H9 (cell line): ENCODE results near the gene SNX11. TPM values are rescaled to one million over a fixed set of nuclear protein-coding genes. Genes with fewer than 3 reads are reported as not detected.

ENCODE experiments used
- DNase-seq: peaks from one replicate; pipeline ENCODE4 v3.0.0-alpha.2; 2017
- H2AFZ ChIP-seq: one replicate; pipeline ENCODE4 v1.6.1; 2013; ENCODE audit warnings: mild to moderate bottlenecking, low read length, control low read depth, moderate library complexity
- H2AK5ac ChIP-seq: 2 replicates; pipeline ENCODE4 v1.6.1; 2013; ENCODE audit warnings: low read length, control low read depth, mixed read lengths; ENCODE audit not compliant: insufficient read length
- H2BK120ac ChIP-seq: one replicate; pipeline ENCODE4 v1.6.1; 2013; ENCODE audit warnings: low read depth, mild to moderate bottlenecking, low read length, control low read depth, inconsistent platforms; ENCODE audit not compliant: poor library complexity, severe bottlenecking
- H2BK12ac ChIP-seq: 2 replicates; pipeline ENCODE4 v1.6.1; 2013; ENCODE audit warnings: low read length, control low read depth, mixed read lengths, low read depth; ENCODE audit not compliant: insufficient read length
- H2BK15ac ChIP-seq: 2 replicates; pipeline ENCODE4 v1.6.1; 2013; ENCODE audit warnings: low read depth, low read length, control low read depth
- H2BK20ac ChIP-seq: one replicate; pipeline ENCODE4 v1.6.1; 2013; ENCODE audit warnings: low read depth, mild to moderate bottlenecking, low read length, control low read depth, inconsistent platforms; ENCODE audit not compliant: poor library complexity, severe bottlenecking
- H2BK5ac ChIP-seq: 2 replicates; pipeline ENCODE4 v1.6.1; 2013; ENCODE audit warnings: low read length, control low read depth, mixed read lengths; ENCODE audit not compliant: insufficient read length
- H3K14ac ChIP-seq: 2 replicates; pipeline ENCODE4 v1.6.1; 2013; ENCODE audit warnings: low read length, control low read depth; ENCODE audit not compliant: insufficient read depth
- H3K18ac ChIP-seq: 2 replicates; pipeline ENCODE4 v1.6.1; 2013; ENCODE audit warnings: low read depth, mild to moderate bottlenecking, mixed read lengths, low read length, control low read depth; ENCODE audit not compliant: insufficient read length
- H3K23ac ChIP-seq: 2 replicates; pipeline ENCODE4 v1.6.1; 2013; ENCODE audit warnings: low read length, control low read depth, mixed read lengths, low read depth; ENCODE audit not compliant: insufficient read length
- H3K23me2 ChIP-seq: 2 replicates; pipeline ENCODE4 v1.6.1; 2013; ENCODE audit warnings: low read depth, mild to moderate bottlenecking, mixed read lengths, low read length, control low read depth; ENCODE audit not compliant: insufficient read length, poor library complexity, severe bottlenecking
- H3K27ac ChIP-seq: 2 replicates; pipeline ENCODE4 v1.5.1; 2013; ENCODE audit warnings: low read length, control low read depth, mixed read lengths, low read depth; ENCODE audit not compliant: insufficient read length
- H3K27me3 ChIP-seq: 2 replicates; pipeline ENCODE4 v1.6.1; 2013; ENCODE audit warnings: low read length, control low read depth, inconsistent platforms; ENCODE audit not compliant: insufficient read depth
- H3K4ac ChIP-seq: 2 replicates; pipeline ENCODE4 v1.6.1; 2013; ENCODE audit warnings: low read depth, mild to moderate bottlenecking, control low read depth, inconsistent platforms, low read length, moderate library complexity
- H3K4me1 ChIP-seq: 2 replicates; pipeline ENCODE4 v1.6.1; 2013; ENCODE audit warnings: low read length, control low read depth, inconsistent platforms; ENCODE audit not compliant: insufficient read depth
- H3K4me2 ChIP-seq: 2 replicates; pipeline ENCODE4 v1.6.1; 2013; ENCODE audit warnings: low read length, control low read depth, mixed read lengths; ENCODE audit not compliant: insufficient read length, insufficient read depth
- H3K56ac ChIP-seq: 2 replicates; pipeline ENCODE4 v1.6.1; 2013; ENCODE audit warnings: low read depth, mild to moderate bottlenecking, mixed read lengths, low read length, control low read depth; ENCODE audit not compliant: insufficient read length
- H3K79me1 ChIP-seq: 2 replicates; pipeline ENCODE4 v1.6.1; 2013; ENCODE audit warnings: low read depth, mild to moderate bottlenecking, moderate library complexity, low read length, control low read depth, inconsistent platforms; ENCODE audit not compliant: insufficient read depth, poor library complexity, severe bottlenecking
- H3K79me2 ChIP-seq: 2 replicates; pipeline ENCODE4 v1.6.1; 2013; ENCODE audit warnings: low read length, control low read depth, inconsistent platforms; ENCODE audit not compliant: insufficient read depth
- H3K9ac ChIP-seq: 2 replicates; pipeline ENCODE4 v1.6.1; 2013; ENCODE audit warnings: low read length, control low read depth, mixed read lengths; ENCODE audit not compliant: insufficient read length; ENCODE audit errors: extremely low read depth
- H3K9me3 ChIP-seq: one replicate; pipeline ENCODE4 v1.6.1; 2013; ENCODE audit warnings: low read depth, low read length, inconsistent platforms; ENCODE audit not compliant: control insufficient read depth
- H3T11ph ChIP-seq: one replicate; pipeline ENCODE4 v1.6.1; 2013; ENCODE audit warnings: mild to moderate bottlenecking, low read length, control low read depth, inconsistent platforms
- H4K20me1 ChIP-seq: one replicate; pipeline ENCODE4 v1.6.1; 2013; ENCODE audit not compliant: control insufficient read depth, insufficient read length, insufficient read depth
- H4K5ac ChIP-seq: 2 replicates; pipeline ENCODE4 v1.6.1; 2013; ENCODE audit warnings: low read depth, mild to moderate bottlenecking, mixed read lengths, low read length, control low read depth; ENCODE audit not compliant: insufficient read length
- H4K8ac ChIP-seq: replicated peaks from 2 replicates; pipeline ENCODE4 v1.6.1; 2013; ENCODE audit warnings: low read length, control low read depth, mixed read lengths, low read depth; ENCODE audit not compliant: insufficient read length
- H4K91ac ChIP-seq: 2 replicates; pipeline ENCODE4 v1.6.1; 2013; ENCODE audit warnings: low read depth, mild to moderate bottlenecking, moderate library complexity, mixed read lengths, low read length, control low read depth; ENCODE audit not compliant: insufficient read length
- H3K27ac Mint-ChIP-seq, 3 experiments: 2 replicates in 2 of 3; 3 replicates in 1 of 3; pipeline ENCODE4 v1.8.0; 2020 to 2021; ENCODE audit warnings: mixed read lengths in 3 of 3, mild to moderate bottlenecking in 1 of 3, moderate library complexity in 1 of 3
- H3K27me3 Mint-ChIP-seq: 2 replicates; pipeline ENCODE4 v1.8.0; 2021; ENCODE audit warnings: low read depth, mild to moderate bottlenecking, moderate library complexity, mixed read lengths
- H3K36me3 Mint-ChIP-seq, 3 experiments: 2 replicates in 2 of 3; 3 replicates in 1 of 3; pipeline ENCODE4 v1.8.0; 2020 to 2021; ENCODE audit warnings: low read depth in 3 of 3, mixed read lengths in 3 of 3; ENCODE audit not compliant: insufficient read depth in 1 of 3
- H3K4me1 Mint-ChIP-seq, 2 experiments: 2 replicates each; pipeline ENCODE4 v1.8.0; 2020; ENCODE audit warnings: mixed read lengths in 2 of 2
- H3K4me3 Mint-ChIP-seq, 2 experiments: 2 replicates in 1 of 2; 3 replicates in 1 of 2; pipeline ENCODE4 v1.8.0; 2020 to 2021; ENCODE audit warnings: mild to moderate bottlenecking in 2 of 2, mixed read lengths in 2 of 2, moderate library complexity in 1 of 2
- H3K9me3 Mint-ChIP-seq, 2 experiments: 2 replicates in 1 of 2; 3 replicates in 1 of 2; pipeline ENCODE4 v1.8.0; 2020; ENCODE audit warnings: mild to moderate bottlenecking in 2 of 2, mixed read lengths in 2 of 2, moderate library complexity in 1 of 2
- WGBS: extraction: QIAGEN DNeasy Blood & Tissue Kit; methylation state at CpG from one replicate; pipeline ENCODE4 v1.1.7; 2013; ENCODE audit warnings: missing lambda C conversion rate, low lambda C conversion rate, mixed read lengths; ENCODE audit not compliant: insufficient read length; ENCODE audit errors: extremely low coverage; 5-methylcytosine and 5-hydroxymethylcytosine counted together
- total RNA-seq: library from RNA; stranded (reverse); gene quantifications from 2 replicates; pipeline ENCODE4 v1.2.1, GENCODE V29; 2021
- TF ChIP-seq, protein P1 (sequence below): fragments of 200-600 bp; sonication (generic); conservative IDR thresholded peaks from 3 replicates; pipeline ENCODE4 v1.8.0; 2021; ENCODE audit warnings: antibody characterized with exemption, mild to moderate bottlenecking

SNX11 gene
- total RNA-seq, 1 experiment from 2014 or later, result 20.0 TPM

DNA sequence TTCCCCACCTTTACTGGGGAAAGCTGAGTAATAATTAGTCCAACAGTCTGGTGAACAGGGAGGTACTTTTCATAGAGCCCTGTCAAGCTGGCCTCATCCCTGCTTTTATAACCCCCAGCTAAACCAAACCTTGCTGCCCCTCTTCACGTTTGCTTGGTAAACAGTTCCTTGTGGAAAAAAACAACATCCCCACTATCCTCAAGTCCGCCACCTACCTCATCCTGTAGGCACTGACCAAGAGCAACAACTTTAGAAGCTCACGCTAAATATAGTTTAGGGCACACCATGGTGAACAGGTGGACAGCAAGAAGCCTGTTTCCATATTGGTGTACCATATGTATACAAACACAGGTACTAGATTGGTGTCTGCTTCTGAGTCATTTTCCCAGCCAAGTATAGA lies 42.9 kb upstream of the SNX11 start:
- H3K14ac ChIP-seq, result no peak overlapping the region
- no peaks in the 10 kb centered on the region for H3K9me3 ChIP-seq
- DNase-seq, result no peak
- H3K9ac ChIP-seq, result no peak overlapping the region
- peak overlapping the region; percentile 9 to 81 (median 57); a peak in 2 of 7 replicates for H3K27ac Mint-ChIP-seq
- no peaks in the 10 kb centered on the region for H4K20me1 ChIP-seq
- WGBS, result no CpG with 5 or more reads among the region's 3 CpGs
- H4K91ac ChIP-seq, result no peak overlapping the region
- no peak overlapping the region for H3K4me2 ChIP-seq
- H3T11ph ChIP-seq, result no peak overlapping the region
- H2BK20ac ChIP-seq, result no peak overlapping the region
- no peak overlapping the region for H2AK5ac ChIP-seq
- peaks cover 25 to 83% (median 58%) of the 10 kb centered on the region in 3 experiments; a peak in 6 of 7 replicates for H3K36me3 Mint-ChIP-seq
- H3K9me3 Mint-ChIP-seq, result no peaks in the 10 kb centered on the region
- no peak overlapping the region for H4K5ac ChIP-seq
- H3K79me1 ChIP-seq, result no peaks in the 10 kb centered on the region
- no peak overlapping the region for H4K8ac ChIP-seq
- no peaks in the 10 kb centered on the region for H3K79me2 ChIP-seq
- no peak overlapping the region for H2BK12ac ChIP-seq
- H2AFZ ChIP-seq, result no peak overlapping the region
- H2BK5ac ChIP-seq, result no peak overlapping the region
- no peaks in the 10 kb centered on the region for H3K27me3 ChIP-seq
- TF ChIP-seq, protein P1, sequence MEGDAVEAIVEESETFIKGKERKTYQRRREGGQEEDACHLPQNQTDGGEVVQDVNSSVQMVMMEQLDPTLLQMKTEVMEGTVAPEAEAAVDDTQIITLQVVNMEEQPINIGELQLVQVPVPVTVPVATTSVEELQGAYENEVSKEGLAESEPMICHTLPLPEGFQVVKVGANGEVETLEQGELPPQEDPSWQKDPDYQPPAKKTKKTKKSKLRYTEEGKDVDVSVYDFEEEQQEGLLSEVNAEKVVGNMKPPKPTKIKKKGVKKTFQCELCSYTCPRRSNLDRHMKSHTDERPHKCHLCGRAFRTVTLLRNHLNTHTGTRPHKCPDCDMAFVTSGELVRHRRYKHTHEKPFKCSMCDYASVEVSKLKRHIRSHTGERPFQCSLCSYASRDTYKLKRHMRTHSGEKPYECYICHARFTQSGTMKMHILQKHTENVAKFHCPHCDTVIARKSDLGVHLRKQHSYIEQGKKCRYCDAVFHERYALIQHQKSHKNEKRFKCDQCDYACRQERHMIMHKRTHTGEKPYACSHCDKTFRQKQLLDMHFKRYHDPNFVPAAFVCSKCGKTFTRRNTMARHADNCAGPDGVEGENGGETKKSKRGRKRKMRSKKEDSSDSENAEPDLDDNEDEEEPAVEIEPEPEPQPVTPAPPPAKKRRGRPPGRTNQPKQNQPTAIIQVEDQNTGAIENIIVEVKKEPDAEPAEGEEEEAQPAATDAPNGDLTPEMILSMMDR, result no peak; the same call in 1 of the 3 replicates
- H3K27me3 Mint-ChIP-seq, result no peaks in the 10 kb centered on the region; the same call in 1 of the 2 replicates
- H3K4me3 Mint-ChIP-seq, result no peak overlapping the region
- no peak overlapping the region for H3K23ac ChIP-seq
- no peak overlapping the region for H3K18ac ChIP-seq
- H3K56ac ChIP-seq, result no peak overlapping the region
- H3K4me1 ChIP-seq, result no peaks in the 10 kb centered on the region; the same call in 1 of the 2 replicates
- no peak overlapping the region for H2BK15ac ChIP-seq
- H2BK120ac ChIP-seq, result no peak overlapping the region
- H3K23me2 ChIP-seq, result no peaks in the 10 kb centered on the region
- no peak overlapping the region for H3K27ac ChIP-seq
- peaks cover 18% of the 10 kb centered on the region in 2 experiments for H3K4me1 Mint-ChIP-seq
- no peak overlapping the region for H3K4ac ChIP-seq
